Measurements from ENCODE around the gene LINGO3. TPM values are rescaled to one million over a fixed set of nuclear protein-coding genes. Genes with fewer than 3 reads are reported as not detected.

LINGO3 gene
- total and polyA plus RNA-seq, 2 experiments from 2014 or later, result not detected

- no peak overlapping the region for H2AFZ ChIP-seq
- no peaks in the 10 kb centered on the region for H3F3A ChIP-seq (ENCODE audit: insufficient read depth)
- TF ChIP-seq EZH2 (IDR thresholded peaks at IDR 0.05; ENCODE audit: insufficient read depth, poor library complexity, severe bottlenecking) (no peak), EZH2phosphoT487 (IDR thresholded peaks at IDR 0.05; ENCODE audit: insufficient read depth, low read depth) (no peak)
- no peaks in the 10 kb centered on the region; the same call in 1 of the 2 replicates for H3K4me1 ChIP-seq (ENCODE audit: insufficient read depth)
- WGBS, 2 experiments (ENCODE audit: low coverage in 1 of 2, low lambda C conversion rate in 2 of 2, missing lambda C conversion rate in 2 of 2), result 72 to 74% methylated on average over 19 of the region's 19 CpGs
- H3K27ac ChIP-seq, result no peak overlapping the region
- H3K9ac ChIP-seq, result no peak overlapping the region
- H3K9me3 ChIP-seq (ENCODE audit: low read depth), result no peaks in the 10 kb centered on the region
- peaks cover 24% of the 10 kb centered on the region for H3K27me3 ChIP-seq (replicated peaks; ENCODE audit: insufficient read depth)
- H3K79me2 ChIP-seq (ENCODE audit: insufficient read depth), result no peaks in the 10 kb centered on the region
- no peak overlapping the region for H3K4me2 ChIP-seq (ENCODE audit: unreplicated experiment)
- no peaks in the 10 kb centered on the region for H4K20me1 ChIP-seq (ENCODE audit: insufficient read depth)
- H3K9me2 ChIP-seq (ENCODE audit: insufficient read depth), result no peaks in the 10 kb centered on the region
- DNase-seq, result no peak
- H3K4me3 ChIP-seq, result no peak overlapping the region
- no peaks in the 10 kb centered on the region for H3K36me3 ChIP-seq (ENCODE audit: low read depth)
- in situ Hi-C loops (cut with MboI), result no loop called here
Observed at GRCh38 chr19:2305452-2306280, 2.3 kb downstream of the LINGO3 start.

GRCh38 chr19:2303211-2303798 lies 4.6 kb downstream of the LINGO3 start:
- no peaks in the 10 kb centered on the region for H3K79me2 ChIP-seq (ENCODE audit: insufficient read depth)
- in situ Hi-C loops (cut with MboI), result no loop called here
- no peaks in the 10 kb centered on the region for H4K20me1 ChIP-seq (ENCODE audit: insufficient read depth)
- H3K4me3 ChIP-seq, result no peak overlapping the region
- H3K9ac ChIP-seq, result no peak overlapping the region
- no peaks in the 10 kb centered on the region for H3K9me3 ChIP-seq (ENCODE audit: low read depth)
- H3K27me3 ChIP-seq (replicated peaks; ENCODE audit: insufficient read depth), result peaks cover 21% of the 10 kb centered on the region
- WGBS, 2 experiments (ENCODE audit: low coverage in 1 of 2, low lambda C conversion rate in 2 of 2, missing lambda C conversion rate in 2 of 2), result 76 to 78% methylated on average over 18 to 26 of the region's 26 CpGs
- H3K27ac ChIP-seq, result no peak overlapping the region
- H3K36me3 ChIP-seq (ENCODE audit: low read depth), result no peaks in the 10 kb centered on the region
- TF ChIP-seq EZH2 (IDR thresholded peaks at IDR 0.05; ENCODE audit: insufficient read depth, poor library complexity, severe bottlenecking) (no peak), EZH2phosphoT487 (IDR thresholded peaks at IDR 0.05; ENCODE audit: insufficient read depth, low read depth) (no peak)
- H3K4me2 ChIP-seq (ENCODE audit: unreplicated experiment), result no peak overlapping the region
- H3F3A ChIP-seq (ENCODE audit: insufficient read depth), result no peaks in the 10 kb centered on the region
- no peak for DNase-seq
- no peaks in the 10 kb centered on the region for H3K9me2 ChIP-seq (ENCODE audit: insufficient read depth)
- no peak overlapping the region for H2AFZ ChIP-seq
- no peaks in the 10 kb centered on the region for H3K4me1 ChIP-seq (ENCODE audit: insufficient read depth)

GRCh38 chr19:2302319-2303210 lies 5.4 kb downstream of the LINGO3 start:
- in situ Hi-C loops (cut with MboI), result no loop called here
- H3K9ac ChIP-seq, result no peak overlapping the region
- H3K27ac ChIP-seq, result no peak overlapping the region
- peak; percentile 70 for DNase-seq
- H2AFZ ChIP-seq, result no peak overlapping the region
- 17 to 20% methylated on average over 53 to 62 of the region's 62 CpGs for WGBS, 2 experiments (ENCODE audit: low coverage in 1 of 2, low lambda C conversion rate in 2 of 2, missing lambda C conversion rate in 2 of 2)
- peaks cover 17% of the 10 kb centered on the region for H3K27me3 ChIP-seq (replicated peaks; ENCODE audit: insufficient read depth)
- no peaks in the 10 kb centered on the region for H3K9me2 ChIP-seq (ENCODE audit: insufficient read depth)
- TF ChIP-seq EZH2 (IDR thresholded peaks at IDR 0.05; ENCODE audit: insufficient read depth, poor library complexity, severe bottlenecking) (no peak), EZH2phosphoT487 (IDR thresholded peaks at IDR 0.05; ENCODE audit: insufficient read depth, low read depth) (no peak)
- H4K20me1 ChIP-seq (ENCODE audit: insufficient read depth), result no peaks in the 10 kb centered on the region
- no peaks in the 10 kb centered on the region for H3F3A ChIP-seq (ENCODE audit: insufficient read depth)
- no peak overlapping the region for H3K4me3 ChIP-seq
- H3K36me3 ChIP-seq (ENCODE audit: low read depth), result no peaks in the 10 kb centered on the region
- H3K79me2 ChIP-seq (ENCODE audit: insufficient read depth), result no peaks in the 10 kb centered on the region
- peak overlapping the region; percentile 16 for H3K4me2 ChIP-seq (ENCODE audit: unreplicated experiment)
- no peaks in the 10 kb centered on the region for H3K9me3 ChIP-seq (ENCODE audit: low read depth)
- no peaks in the 10 kb centered on the region for H3K4me1 ChIP-seq (ENCODE audit: insufficient read depth)

DNA sequence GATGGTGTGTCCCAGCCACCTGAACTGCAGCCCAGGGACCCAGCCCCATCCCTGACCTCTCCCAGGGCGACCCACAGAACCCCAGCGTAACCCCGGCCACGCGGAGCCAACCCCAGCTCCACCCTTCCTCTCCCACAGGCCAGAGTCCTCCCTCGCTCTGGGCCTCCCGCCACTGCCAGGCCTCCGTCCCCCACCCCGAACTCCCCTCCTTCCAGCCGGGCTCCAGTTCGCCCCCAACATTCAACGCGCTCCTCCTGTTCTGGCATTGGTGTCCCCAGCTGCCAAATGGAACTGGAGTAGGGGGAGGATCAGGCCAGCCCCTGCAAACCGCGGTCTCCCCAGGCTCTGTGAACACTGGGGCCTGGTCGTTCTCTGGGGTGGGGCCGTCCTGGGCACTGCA lies 7.4 kb downstream of the LINGO3 start:
- 78 to 83% methylated on average over 11 to 17 of the region's 17 CpGs for WGBS, 2 experiments (ENCODE audit: low coverage in 1 of 2, low lambda C conversion rate in 2 of 2, missing lambda C conversion rate in 2 of 2)
- H2AFZ ChIP-seq, result no peak overlapping the region
- H3K27ac ChIP-seq, result no peak overlapping the region
- H3K4me3 ChIP-seq, result no peak overlapping the region
- H3K4me1 ChIP-seq (ENCODE audit: insufficient read depth), result no peaks in the 10 kb centered on the region
- DNase-seq, result no peak
- in situ Hi-C loops (cut with MboI), result no loop called here
- no peaks in the 10 kb centered on the region for H3K79me2 ChIP-seq (ENCODE audit: insufficient read depth)
- no peaks in the 10 kb centered on the region for H3F3A ChIP-seq (ENCODE audit: insufficient read depth)
- TF ChIP-seq EZH2 (IDR thresholded peaks at IDR 0.05; ENCODE audit: insufficient read depth, poor library complexity, severe bottlenecking), result no peak
- TF ChIP-seq EZH2phosphoT487 (IDR thresholded peaks at IDR 0.05; ENCODE audit: insufficient read depth, low read depth), result no peak
- H3K4me2 ChIP-seq (ENCODE audit: unreplicated experiment), result no peak overlapping the region
- peaks cover 7% of the 10 kb centered on the region for H3K27me3 ChIP-seq (replicated peaks; ENCODE audit: insufficient read depth)
- no peaks in the 10 kb centered on the region for H4K20me1 ChIP-seq (ENCODE audit: insufficient read depth)
- no peak overlapping the region for H3K9ac ChIP-seq
- H3K36me3 ChIP-seq (ENCODE audit: low read depth), result no peaks in the 10 kb centered on the region
- H3K9me2 ChIP-seq (ENCODE audit: insufficient read depth), result no peaks in the 10 kb centered on the region
- no peaks in the 10 kb centered on the region for H3K9me3 ChIP-seq (ENCODE audit: low read depth)
